Neuronal stem cell (in vitro differentiated cells): ENCODE results near the gene MX1.
A peak's percentile ranks its signal among the peaks of the same experiment; 100 is the strongest.

Experiments
- DNase-seq: peaks from one replicate; pipeline ENCODE4 v3.0.0-alpha.2; 2013; ENCODE audit warnings: low spot score
- H2AFZ ChIP-seq: one replicate; pipeline ENCODE4 v1.6.1; 2013; ENCODE audit warnings: mild to moderate bottlenecking, low read length, inconsistent platforms
- H2AK5ac ChIP-seq: 2 replicates; pipeline ENCODE4 v1.6.1; 2013; ENCODE audit warnings: low read depth, mild to moderate bottlenecking, inconsistent platforms, low read length, moderate library complexity, mixed read lengths
- H2BK120ac ChIP-seq: 2 replicates; pipeline ENCODE4 v1.6.1; 2013; ENCODE audit warnings: low read depth, mild to moderate bottlenecking, inconsistent platforms, low read length, moderate library complexity, mixed read lengths
- H2BK12ac ChIP-seq: one replicate; pipeline ENCODE4 v1.6.1; 2013; ENCODE audit warnings: low read length, inconsistent platforms
- H2BK15ac ChIP-seq: 2 replicates; pipeline ENCODE4 v1.6.1; 2013; ENCODE audit warnings: mild to moderate bottlenecking, low read length, inconsistent platforms, mixed read lengths
- H2BK5ac ChIP-seq: one replicate; pipeline ENCODE4 v1.6.1; 2013; ENCODE audit warnings: inconsistent platforms, mild to moderate bottlenecking, low read length, moderate library complexity
- H3K14ac ChIP-seq: one replicate; pipeline ENCODE4 v1.6.1; 2013; ENCODE audit warnings: low read length, inconsistent platforms
- H3K18ac ChIP-seq: 2 replicates; pipeline ENCODE4 v1.6.1; 2013; ENCODE audit warnings: low read length, inconsistent platforms
- H3K23ac ChIP-seq: 2 replicates; pipeline ENCODE4 v1.6.1; 2013; ENCODE audit warnings: low read depth, mild to moderate bottlenecking, mixed read lengths, low read length, inconsistent platforms; ENCODE audit not compliant: poor library complexity
- H3K27ac ChIP-seq: replicated peaks from 3 replicates; pipeline ENCODE4 v1.5.1; 2013; ENCODE audit warnings: low read length, inconsistent platforms
- H3K27me3 ChIP-seq, 3 experiments: 2 replicates each; pipeline ENCODE4 v1.6.1; 2013; ENCODE audit warnings: low read length in 3 of 3, mild to moderate bottlenecking in 2 of 3, inconsistent platforms in 1 of 3, low read depth in 1 of 3, mixed read lengths in 1 of 3, moderate library complexity in 1 of 3; ENCODE audit not compliant: control insufficient read depth in 3 of 3, insufficient read depth in 3 of 3
- H3K36me3 ChIP-seq, 2 donors: replicated peaks in 1 of 2; 2 replicates each; pipeline ENCODE4 v1.6.1; 2013; ENCODE audit warnings: low read length in 2 of 2; ENCODE audit not compliant: control insufficient read depth in 2 of 2, insufficient read depth in 2 of 2
- H3K4ac ChIP-seq: 2 replicates; pipeline ENCODE4 v1.6.1; 2013; ENCODE audit warnings: inconsistent platforms, mild to moderate bottlenecking, low read length, moderate library complexity
- H3K4me1 ChIP-seq, 2 donors: 1 replicate in 1 of 2; 2 replicates in 1 of 2; pipeline ENCODE4 v1.6.1; 2013; ENCODE audit warnings: low read length in 2 of 2, low read depth in 1 of 2; ENCODE audit not compliant: control insufficient read depth in 2 of 2, insufficient read depth in 1 of 2
- H3K4me2 ChIP-seq: one replicate; pipeline ENCODE4 v1.6.1; 2013; ENCODE audit warnings: mild to moderate bottlenecking, low read length, inconsistent platforms; ENCODE audit not compliant: insufficient read depth, poor library complexity, severe bottlenecking
- H3K4me3 ChIP-seq, 2 donors: 2 replicates each; pipeline ENCODE4 v1.5.1; 2013; ENCODE audit warnings: low read length in 2 of 2, mild to moderate bottlenecking in 2 of 2, inconsistent platforms in 1 of 2, moderate library complexity in 1 of 2
- H3K79me1 ChIP-seq: one replicate; pipeline ENCODE4 v1.6.1; 2013; ENCODE audit warnings: low read depth, mild to moderate bottlenecking, inconsistent platforms, low read length, moderate library complexity
- H3K9ac ChIP-seq: one replicate; pipeline ENCODE4 v1.6.1; 2013; ENCODE audit warnings: mild to moderate bottlenecking, low read depth, low read length, inconsistent platforms; ENCODE audit not compliant: poor library complexity
- H3K9me3 ChIP-seq, 2 donors: replicated peaks in 1 of 2; 2 replicates each; pipeline versions ENCODE3 to v1.6.1; 2013; ENCODE audit warnings: low read length in 2 of 2, mild to moderate bottlenecking in 2 of 2, inconsistent platforms in 1 of 2, low read depth in 1 of 2, mixed read lengths in 1 of 2, moderate library complexity in 1 of 2; ENCODE audit not compliant: control insufficient read depth in 2 of 2, insufficient read depth in 1 of 2
- H4K8ac ChIP-seq: one replicate; pipeline ENCODE4 v1.6.1; 2013; ENCODE audit warnings: low read depth, mild to moderate bottlenecking, inconsistent platforms, low read length, moderate library complexity
- H4K91ac ChIP-seq: one replicate; pipeline ENCODE4 v1.6.1; 2013; ENCODE audit warnings: low read length, low read depth, mild to moderate bottlenecking, inconsistent platforms; ENCODE audit not compliant: poor library complexity
- WGBS, 2 donors: extraction: QIAGEN DNeasy Blood & Tissue Kit; methylation state at CpG; one replicate each; pipeline ENCODE4 v1.1.7; 2013; ENCODE audit warnings: missing lambda C conversion rate in 2 of 2, mixed read lengths in 1 of 2; ENCODE audit not compliant: insufficient read length in 2 of 2, insufficient replicate concordance in 1 of 2; ENCODE audit errors: extremely low coverage in 2 of 2; 5-methylcytosine and 5-hydroxymethylcytosine counted together

The MX1 gene

DNA sequence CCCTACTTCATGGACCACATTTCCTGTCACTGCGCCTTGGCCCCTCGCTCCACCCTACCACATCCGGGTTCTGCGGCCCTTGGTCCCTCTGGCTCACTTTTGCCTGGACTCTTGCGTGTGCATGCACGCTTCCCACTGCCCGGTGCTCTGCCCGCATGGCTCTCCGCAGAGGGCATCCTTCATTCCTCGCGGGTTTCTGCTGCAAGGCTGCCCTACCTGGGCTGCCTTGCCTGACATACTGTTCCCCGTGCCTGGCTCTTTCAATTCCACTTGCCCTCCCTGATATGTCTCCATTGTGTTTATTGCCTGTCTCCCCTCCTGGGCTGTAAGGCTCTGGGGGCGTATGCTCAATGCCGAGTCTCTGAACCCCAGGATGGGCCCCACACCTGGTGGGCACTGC is 37.8 kb upstream of the MX1 start:
- no CpG with 5 or more reads among the region's 14 CpGs for WGBS, 2 donors

DNA sequence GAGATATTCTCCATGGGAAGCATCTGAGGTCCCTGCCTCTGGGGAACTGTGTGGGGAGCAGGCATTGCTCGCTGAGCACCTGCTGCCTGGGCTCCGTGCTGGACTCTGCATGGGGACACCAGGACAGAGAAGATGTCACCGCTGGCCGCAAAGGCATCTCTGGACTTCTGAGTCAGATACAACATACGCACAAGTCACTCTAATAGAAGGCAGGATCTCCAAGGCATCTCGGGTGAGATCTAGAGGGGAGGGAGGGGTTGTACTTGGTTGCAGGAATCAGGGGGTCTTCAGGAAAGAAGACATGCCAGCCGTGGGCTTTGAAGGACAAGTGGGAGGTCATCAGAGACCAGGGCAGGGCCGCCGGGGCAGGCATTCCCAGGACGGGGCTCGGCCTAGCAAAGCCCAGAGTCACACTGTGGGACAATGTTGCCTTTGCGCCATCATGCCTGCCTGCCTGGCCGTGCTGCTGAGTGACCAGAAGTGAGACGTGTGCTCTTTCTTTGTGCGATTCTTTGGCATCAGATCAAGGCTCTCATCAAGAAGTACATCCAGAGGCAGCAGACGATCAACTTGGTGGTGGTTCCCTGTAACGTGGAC is 35.9 kb upstream of the MX1 start:
- H2AK5ac ChIP-seq = no peak overlapping the region
- no peak overlapping the region for H2BK120ac ChIP-seq
- no peak overlapping the region for H3K4me2 ChIP-seq
- no peak for DNase-seq
- H3K14ac ChIP-seq = no peak overlapping the region
- H3K27me3 ChIP-seq = no peaks in the 10 kb centered on the region
- H2BK15ac ChIP-seq = no peak overlapping the region
- no peak overlapping the region for H3K4me3 ChIP-seq
- no peaks in the 10 kb centered on the region for H3K4me1 ChIP-seq
- H2AFZ ChIP-seq = no peak overlapping the region
- H2BK12ac ChIP-seq = no peak overlapping the region
- H3K79me1 ChIP-seq = no peaks in the 10 kb centered on the region
- no peak overlapping the region for H4K91ac ChIP-seq
- no peak overlapping the region for H3K23ac ChIP-seq
- no peak overlapping the region for H3K9ac ChIP-seq
- no peak overlapping the region for H2BK5ac ChIP-seq
- H4K8ac ChIP-seq = no peak overlapping the region
- no peak overlapping the region for H3K18ac ChIP-seq
- H3K27ac ChIP-seq = no peak overlapping the region
- H3K36me3 ChIP-seq = no peaks in the 10 kb centered on the region
- H3K9me3 ChIP-seq = peaks cover 0 to 3% of the 10 kb centered on the region in 2 donors
- H3K4ac ChIP-seq = no peak overlapping the region
- WGBS, 2 donors = no CpG with 5 or more reads among the region's 17 CpGs

More for the DNA sequence above, 37.8 kb upstream of the MX1 start:
- Histone ChIP-seq H4K91ac (no peak overlapping the region), H3K27ac (no peak overlapping the region), H2AFZ (no peak overlapping the region), H3K79me1 (no peaks in the 10 kb centered on the region), H3K9ac (no peak overlapping the region), H3K4me2 (no peak overlapping the region), H2BK5ac (peak overlapping the region; percentile 8), H3K18ac (no peak overlapping the region), H3K36me3 (no peaks in the 10 kb centered on the region), H3K27me3 (no peaks in the 10 kb centered on the region), H3K4me1 (no peaks in the 10 kb centered on the region), H3K9me3 (peaks cover 0 to 1% of the 10 kb centered on the region in 2 donors), H2BK12ac (no peak overlapping the region), H4K8ac (no peak overlapping the region), H2BK15ac (no peak overlapping the region), H2BK120ac (no peak overlapping the region), H3K14ac (no peak overlapping the region), H3K23ac (no peak overlapping the region), H3K4me3 (no peak overlapping the region), H2AK5ac (no peak overlapping the region), H3K4ac (no peak overlapping the region)
- no peak for DNase-seq

DNA sequence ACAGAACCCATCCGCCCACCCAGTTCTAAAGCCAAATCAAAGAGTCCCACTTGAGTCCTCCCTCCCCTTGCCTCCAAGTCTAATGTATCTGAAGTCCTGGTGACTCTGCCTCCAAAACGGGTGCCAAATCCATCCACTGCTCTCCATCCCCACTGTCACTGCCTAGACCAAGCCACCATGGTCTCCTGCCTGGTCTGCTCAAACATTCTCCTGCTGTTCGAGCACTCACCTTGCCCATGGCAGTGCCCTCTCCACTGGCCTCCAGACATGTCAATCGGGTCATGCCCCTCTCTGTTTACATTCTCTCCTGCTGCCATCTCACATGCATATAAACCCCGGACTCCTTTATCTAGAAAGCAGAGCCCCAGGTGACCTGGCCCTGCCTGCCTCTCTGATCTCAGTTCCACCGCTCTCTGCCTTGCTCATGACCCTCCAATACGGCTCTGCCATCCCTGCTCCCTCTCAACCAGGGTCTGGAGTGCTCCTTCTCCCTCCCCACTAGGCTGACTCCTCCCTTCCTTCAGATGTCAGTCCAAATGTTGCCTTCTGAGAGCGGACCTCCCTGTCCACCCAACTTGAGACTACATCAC is 32.1 kb upstream of the MX1 start:
- Histone ChIP-seq H3K36me3 (no peaks in the 10 kb centered on the region), H3K9ac (no peak overlapping the region), H3K18ac (no peak overlapping the region), H3K27ac (no peak overlapping the region), H2BK12ac (no peak overlapping the region), H3K14ac (no peak overlapping the region), H2BK5ac (no peak overlapping the region), H2BK120ac (no peak overlapping the region), H4K91ac (peak overlapping the region; percentile 58), H3K4ac (no peak overlapping the region), H3K27me3 (no peaks in the 10 kb centered on the region), H3K79me1 (no peaks in the 10 kb centered on the region), H3K4me1 (no peaks in the 10 kb centered on the region), H2BK15ac (no peak overlapping the region), H3K4me3 (no peak overlapping the region), H2AK5ac (no peak overlapping the region), H2AFZ (no peak overlapping the region), H3K9me3 (peaks cover 0 to 3% of the 10 kb centered on the region in 2 donors), H3K4me2 (no peak overlapping the region), H4K8ac (no peak overlapping the region), H3K23ac (peak overlapping the region; percentile 1)
- no CpG with 5 or more reads among the region's 8 CpGs for WGBS, 2 donors
- no peak for DNase-seq

DNA sequence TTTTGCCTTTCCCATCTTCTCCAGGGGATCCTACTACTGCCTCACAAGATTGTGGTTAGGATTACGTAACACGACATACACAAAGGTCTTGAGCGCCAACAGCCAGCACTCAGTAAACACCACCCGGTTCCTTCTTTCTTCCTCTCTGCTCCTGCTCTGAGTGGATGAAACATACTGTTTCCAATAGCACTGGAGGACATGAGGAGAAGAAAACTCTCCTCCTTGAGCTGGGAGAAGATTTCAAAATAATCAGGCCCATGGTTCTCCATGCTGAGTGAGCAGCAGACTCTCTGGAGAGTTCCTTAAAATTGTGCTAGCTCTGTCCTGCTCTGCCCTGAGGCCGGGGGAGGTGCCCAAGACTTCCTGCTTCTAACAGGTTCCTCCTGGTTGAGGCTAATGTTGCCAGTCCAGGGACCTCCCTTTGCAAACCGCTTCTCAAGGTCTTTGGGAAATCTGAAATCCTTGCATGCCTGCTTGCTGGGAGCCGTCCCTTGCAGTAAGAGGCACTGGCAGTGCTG is 29.4 kb upstream of the MX1 start:
- Histone ChIP-seq H3K4me1 (no peaks in the 10 kb centered on the region), H3K4ac (no peak overlapping the region), H4K91ac (no peak overlapping the region), H4K8ac (no peak overlapping the region), H3K18ac (no peak overlapping the region), H2AK5ac (no peak overlapping the region), H2BK12ac (no peak overlapping the region), H2BK120ac (no peak overlapping the region), H3K79me1 (no peaks in the 10 kb centered on the region), H3K27me3 (no peaks in the 10 kb centered on the region), H3K4me2 (no peak overlapping the region), H3K23ac (no peak overlapping the region), H3K27ac (no peak overlapping the region), H3K9me3 (peaks cover 0 to 3% of the 10 kb centered on the region in 2 donors), H2AFZ (no peak overlapping the region), H3K36me3 (no peaks in the 10 kb centered on the region), H3K14ac (no peak overlapping the region), H2BK5ac (no peak overlapping the region), H3K9ac (no peak overlapping the region), H3K4me3 (no peak overlapping the region), H2BK15ac (no peak overlapping the region)
- WGBS, 2 donors = no CpG with 5 or more reads among the region's 7 CpGs
- DNase-seq = no peak
